Measurements from ENCODE around the gene PRR30.

The PRR30 gene

DNA sequence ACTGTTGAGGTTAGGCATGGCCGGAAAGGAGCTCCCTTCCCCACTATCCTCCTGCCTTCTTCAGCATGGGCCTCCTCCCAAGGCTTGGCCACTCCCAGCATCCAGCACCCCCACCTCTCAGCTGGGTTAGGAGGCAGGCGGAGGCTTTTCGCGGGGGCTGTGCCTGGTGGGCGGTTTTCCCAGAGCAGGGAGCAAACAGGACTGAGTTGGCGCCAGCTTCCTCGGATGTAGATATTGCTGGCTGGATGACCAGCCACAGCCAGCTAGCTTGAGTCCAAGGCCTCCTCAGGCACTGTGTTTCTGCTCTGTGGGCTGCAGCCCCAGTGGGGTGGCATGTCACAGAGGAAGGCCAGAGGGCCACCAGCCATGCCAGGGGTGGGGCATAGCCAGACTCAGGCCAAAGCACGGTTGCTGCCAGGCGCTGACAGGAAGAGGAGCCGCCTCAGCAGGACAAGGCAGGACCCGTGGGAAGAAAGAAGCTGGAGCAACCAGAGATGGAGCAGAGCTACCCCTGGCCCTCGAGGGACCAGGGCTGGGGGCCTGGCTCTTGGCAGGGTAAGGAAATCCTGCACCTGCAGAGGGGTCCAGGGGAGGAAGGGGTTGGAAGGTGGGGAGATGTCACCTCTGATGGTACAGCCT, 9.7 kb upstream of the PRR30 start, which contains the start of gene TCF23:
TSS of gene TCF23 (plus strand) at position 204 of the 639 bp plus-strand sequence. CDS start at position 334, 130 bp downstream.
- H3K4me3 ChIP-seq, result no peak within 1 kb of the TSS
- H3K27me3 ChIP-seq (ENCODE audit: low read depth), result peaks cover 3% of the 10 kb centered on the region
- no peak for DNase-seq (ENCODE audit: low spot score in 2 of 2)
- H3K36me3 ChIP-seq (replicated peaks), result no peaks in the 10 kb centered on the region
- in situ Hi-C loops (cut with MboI; ENCODE audit: low sequenced_read_pairs), result no loop called here
- no peaks in the 10 kb centered on the region for H3K4me1 ChIP-seq
- no peaks in the 10 kb centered on the region for H3K9me3 ChIP-seq

DNA sequence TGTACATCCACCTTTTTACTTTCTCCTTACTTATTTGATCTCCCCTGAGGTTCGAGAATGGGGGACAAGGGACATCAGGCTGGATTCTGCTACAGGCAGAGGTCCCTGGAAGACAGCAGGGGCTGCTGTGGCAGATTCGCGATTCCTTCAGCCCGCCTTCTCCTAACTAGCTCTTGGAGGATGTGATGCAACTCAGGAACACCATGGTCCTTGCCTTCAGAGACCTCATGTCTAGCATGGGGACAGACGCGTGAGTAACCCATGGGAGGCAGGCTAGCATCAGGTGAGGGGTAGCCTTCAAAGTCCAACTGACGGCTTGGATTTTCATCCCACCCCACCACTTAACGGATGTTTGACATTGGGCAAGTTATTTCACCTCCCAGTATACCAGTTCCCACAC, 8.7 kb upstream of the PRR30 start:
- Histone ChIP-seq H3K4me1 (no peaks in the 10 kb centered on the region), H3K36me3 (replicated peaks) (no peaks in the 10 kb centered on the region), H3K9me3 (no peaks in the 10 kb centered on the region; the same call in 1 of the 2 replicates), H3K4me3 (no peak overlapping the region), H3K27me3 (ENCODE audit: low read depth) (peaks cover 13% of the 10 kb centered on the region)
- in situ Hi-C loops (cut with MboI; ENCODE audit: low sequenced_read_pairs), result no loop called here
- no peak for DNase-seq (ENCODE audit: low spot score in 2 of 2)

DNA sequence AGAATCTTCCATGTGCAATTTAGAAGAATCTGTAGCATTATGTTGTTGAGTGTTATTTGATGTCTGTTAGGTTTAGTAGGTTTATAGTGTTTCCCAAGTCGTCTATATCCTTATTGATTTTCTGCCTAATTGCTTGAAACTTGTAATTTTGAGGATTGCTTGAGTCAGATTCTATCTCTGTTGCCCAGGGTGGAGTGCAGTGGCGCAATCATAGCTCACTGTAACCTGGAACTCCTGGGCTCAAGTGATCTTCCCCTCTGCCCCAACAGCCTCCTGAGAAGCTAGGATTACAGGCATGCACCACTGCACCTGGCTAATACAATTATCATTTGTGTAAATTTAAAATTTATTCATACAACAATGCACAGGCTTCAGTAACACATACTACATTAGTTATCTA, 6.5 kb upstream of the PRR30 start:
- in situ Hi-C loops (cut with MboI; ENCODE audit: low sequenced_read_pairs), result no loop called here
- Histone ChIP-seq H3K27me3 (ENCODE audit: low read depth) (peaks cover 15% of the 10 kb centered on the region), H3K4me1 (no peaks in the 10 kb centered on the region), H3K4me3 (no peak overlapping the region), H3K9me3 (no peaks in the 10 kb centered on the region; the same call in 1 of the 2 replicates), H3K36me3 (replicated peaks) (no peaks in the 10 kb centered on the region)
- no peak for DNase-seq (ENCODE audit: low spot score in 2 of 2)

DNA sequence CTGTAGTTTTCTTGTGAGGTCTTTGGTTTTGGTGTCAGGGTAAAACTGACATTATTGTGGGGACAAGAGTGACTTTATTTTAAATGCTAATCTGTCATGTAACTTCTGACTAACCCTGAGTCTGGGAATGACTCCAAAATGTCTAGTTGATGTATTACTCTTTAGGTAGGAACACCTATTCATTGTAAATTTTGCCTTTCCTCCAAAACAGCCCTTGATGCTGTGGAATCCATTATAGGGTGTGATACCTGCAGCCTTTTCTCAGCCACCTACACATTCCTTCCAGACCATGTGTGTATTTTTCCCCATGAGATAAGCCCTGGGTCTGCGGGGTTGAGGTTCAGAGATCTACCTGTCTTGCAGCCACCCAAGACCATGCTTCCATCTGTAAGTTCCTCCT, 4.1 kb upstream of the PRR30 start:
- in situ Hi-C loops (cut with MboI; ENCODE audit: low sequenced_read_pairs), result no loop called here
- H3K36me3 ChIP-seq (replicated peaks), result no peaks in the 10 kb centered on the region
- no peak overlapping the region for H3K4me3 ChIP-seq
- H3K27me3 ChIP-seq (ENCODE audit: low read depth), result peaks cover 15% of the 10 kb centered on the region
- no peak for DNase-seq (ENCODE audit: low spot score in 2 of 2)
- no peaks in the 10 kb centered on the region for H3K4me1 ChIP-seq
- no peaks in the 10 kb centered on the region; the same call in 1 of the 2 replicates for H3K9me3 ChIP-seq

DNA sequence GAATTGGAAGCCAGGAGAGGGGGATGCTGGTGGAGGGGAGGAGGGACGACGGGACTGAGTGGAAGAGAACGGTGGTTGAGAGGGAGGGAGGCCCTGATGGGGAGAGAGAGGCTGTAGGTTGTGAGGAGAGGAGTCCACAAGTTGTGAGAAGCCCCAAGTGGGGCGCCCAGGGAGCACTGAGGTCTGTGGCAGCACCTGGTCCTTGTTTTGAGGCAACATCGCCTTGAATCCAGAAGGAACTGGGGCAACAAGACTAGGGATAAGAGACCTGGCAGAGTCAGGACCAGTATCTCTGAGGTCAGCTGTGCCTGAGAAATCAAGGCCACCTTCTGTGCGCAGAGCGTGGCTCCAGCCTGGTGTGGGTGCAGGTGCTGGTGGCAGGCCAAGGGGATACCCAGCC, 1.1 kb downstream of the PRR30 start:
- no peak for DNase-seq (ENCODE audit: low spot score in 2 of 2)
- in situ Hi-C loops (cut with MboI; ENCODE audit: low sequenced_read_pairs), result no loop called here
- no peak overlapping the region for H3K4me3 ChIP-seq

DNA sequence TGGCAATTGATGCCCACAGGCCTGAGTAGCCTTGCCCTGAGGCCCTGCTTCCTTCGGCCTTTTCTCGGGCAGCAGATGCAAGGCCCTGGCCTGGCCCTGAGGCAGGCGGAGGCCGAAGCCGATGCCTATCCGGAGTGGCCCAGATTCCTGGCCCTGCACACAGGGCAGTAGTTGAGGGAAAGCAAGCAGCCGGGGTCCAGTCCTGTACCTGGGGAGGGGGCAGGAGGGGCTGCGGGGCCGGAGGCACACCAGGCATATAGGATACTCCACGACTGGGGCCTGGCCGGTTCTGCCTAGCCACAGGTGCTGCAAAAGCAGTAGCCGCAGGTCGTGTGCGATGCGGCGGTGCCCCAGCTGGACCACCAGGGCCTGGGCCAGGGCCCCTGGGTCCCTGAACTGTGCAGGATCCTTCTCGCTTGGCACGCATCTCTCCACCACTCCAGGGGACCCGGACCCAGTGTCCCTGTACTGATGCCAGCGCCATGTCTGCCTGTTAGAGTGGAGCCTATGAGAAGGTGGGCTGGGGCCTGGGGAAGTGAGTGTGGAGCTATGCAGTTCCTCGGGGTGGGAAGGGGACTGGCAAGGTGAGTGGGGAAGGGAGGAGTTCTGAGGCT, 1.8 kb downstream of the PRR30 start:
- no peaks in the 10 kb centered on the region for H3K9me3 ChIP-seq
- no peaks in the 10 kb centered on the region for H3K27me3 ChIP-seq (ENCODE audit: low read depth)
- H3K4me3 ChIP-seq, result no peak overlapping the region
- H3K36me3 ChIP-seq (replicated peaks), result peaks cover 10% of the 10 kb centered on the region
- DNase-seq (ENCODE audit: low spot score in 2 of 2), result no peak
- in situ Hi-C loops (cut with MboI; ENCODE audit: low sequenced_read_pairs), result no loop called here
- peaks cover 9% of the 10 kb centered on the region for H3K4me1 ChIP-seq

More for the DNA sequence above, 1.1 kb downstream of the PRR30 start:
- no peaks in the 10 kb centered on the region; the same call in 1 of the 2 replicates for H3K9me3 ChIP-seq
- 0 out of 2 replicates have a peak, but pooled peaks cover 4% of the 10 kb centered on the region for H3K27me3 ChIP-seq (ENCODE audit: low read depth)
- peaks cover 9% of the 10 kb centered on the region for H3K4me1 ChIP-seq
- peaks cover 3% of the 10 kb centered on the region for H3K36me3 ChIP-seq (replicated peaks)

DNA sequence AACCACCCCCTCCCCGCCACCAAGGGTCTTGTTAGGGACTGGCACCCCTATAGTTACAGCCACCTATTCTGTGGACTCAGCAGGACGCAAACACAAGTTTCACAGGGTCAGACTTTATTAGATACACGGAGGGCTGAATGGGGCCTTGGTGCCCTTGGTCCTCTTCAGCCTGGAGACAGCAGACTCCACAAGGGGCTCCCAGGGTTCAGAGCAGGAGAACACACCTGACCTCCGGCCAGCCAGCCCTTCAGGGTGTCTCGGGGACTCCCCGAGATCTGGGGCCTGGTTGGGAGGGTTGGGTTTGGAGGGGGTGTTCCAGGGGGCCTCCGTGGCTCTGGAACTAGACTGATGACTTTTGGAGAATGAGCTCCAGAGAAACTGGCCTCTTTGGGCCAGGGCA, 2.5 kb downstream of the PRR30 start:
- in situ Hi-C loops (cut with MboI; ENCODE audit: low sequenced_read_pairs), result no loop called here
- Histone ChIP-seq H3K36me3 (replicated peaks) (peaks cover 16% of the 10 kb centered on the region), H3K4me1 (peaks cover 9% of the 10 kb centered on the region), H3K4me3 (no peak overlapping the region), H3K9me3 (no peaks in the 10 kb centered on the region), H3K27me3 (ENCODE audit: low read depth) (no peaks in the 10 kb centered on the region)
- DNase-seq (ENCODE audit: low spot score in 2 of 2), result no peak

DNA sequence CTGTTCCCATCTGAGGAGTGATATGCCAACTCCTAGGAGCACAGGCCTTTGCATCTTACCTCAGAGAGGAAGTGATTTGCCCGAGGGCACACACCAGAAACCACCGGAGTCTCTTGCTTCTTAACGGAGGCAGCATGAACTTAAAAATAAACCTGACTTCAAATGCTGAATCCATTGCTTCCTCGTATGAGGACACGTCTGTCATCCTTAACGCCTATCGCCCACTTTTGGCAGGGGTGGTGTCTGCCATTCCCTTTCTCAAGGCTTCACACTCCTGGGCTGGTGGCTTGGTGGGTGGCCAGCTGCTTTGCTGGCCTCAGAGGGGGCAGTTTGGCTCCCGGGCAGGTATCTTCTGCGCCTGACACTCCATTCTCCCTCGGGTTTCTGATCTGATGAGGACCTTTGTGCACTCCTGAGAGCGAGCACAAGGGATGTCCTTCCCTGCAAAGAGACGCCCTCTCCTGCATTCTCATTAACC, 3.7 kb downstream of the PRR30 start:
- in situ Hi-C loops (cut with MboI; ENCODE audit: low sequenced_read_pairs), result no loop called here
- Histone ChIP-seq H3K4me3 (no peak overlapping the region), H3K27me3 (ENCODE audit: low read depth) (no peaks in the 10 kb centered on the region), H3K36me3 (replicated peaks) (peaks cover 27% of the 10 kb centered on the region), H3K4me1 (peaks cover 9% of the 10 kb centered on the region), H3K9me3 (no peaks in the 10 kb centered on the region)
- no peak for DNase-seq (ENCODE audit: low spot score in 2 of 2)

DNA sequence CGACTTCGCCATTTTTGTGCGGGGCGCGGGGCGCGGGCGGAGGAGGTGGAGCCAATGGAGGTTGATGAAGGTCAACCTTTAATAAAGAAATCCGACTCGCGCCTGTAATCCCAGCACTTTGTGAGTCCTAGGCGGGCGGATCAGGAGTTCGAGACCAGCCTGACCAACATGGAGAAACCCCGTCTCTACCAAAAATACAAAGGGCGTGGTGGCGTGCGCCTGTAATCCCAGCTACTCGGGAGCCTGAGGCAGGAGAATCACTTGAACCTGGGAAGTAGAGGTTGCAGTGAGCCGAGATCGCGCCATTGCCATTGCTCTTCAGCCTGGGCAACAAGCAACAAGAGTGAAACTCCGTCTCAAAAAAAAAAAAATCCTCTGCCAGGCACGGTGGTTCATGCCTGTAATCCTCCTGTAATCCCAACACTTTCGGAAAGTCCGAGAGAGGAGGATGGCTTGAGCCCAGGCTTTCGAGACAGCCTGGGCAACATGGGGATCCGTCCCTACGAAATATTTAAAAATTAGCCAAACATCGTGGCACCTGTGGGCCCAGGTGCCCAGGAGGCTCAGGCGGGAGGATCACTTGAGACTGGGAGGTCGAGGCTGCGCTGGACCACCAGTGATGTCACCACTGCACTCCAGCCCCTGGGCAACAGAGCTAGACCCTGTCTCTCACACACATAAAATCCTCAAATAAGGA, 4.3 kb downstream of the PRR30 start:
- peaks cover 9% of the 10 kb centered on the region for H3K4me1 ChIP-seq
- H3K9me3 ChIP-seq, result no peaks in the 10 kb centered on the region
- in situ Hi-C loops (cut with MboI; ENCODE audit: low sequenced_read_pairs), result no loop called here
- H3K4me3 ChIP-seq, result peak overlapping the region; percentile 85
- no peak for DNase-seq (ENCODE audit: low spot score in 2 of 2)
- H3K36me3 ChIP-seq (replicated peaks), result peaks cover 33% of the 10 kb centered on the region
- no peaks in the 10 kb centered on the region for H3K27me3 ChIP-seq (ENCODE audit: low read depth)

DNA sequence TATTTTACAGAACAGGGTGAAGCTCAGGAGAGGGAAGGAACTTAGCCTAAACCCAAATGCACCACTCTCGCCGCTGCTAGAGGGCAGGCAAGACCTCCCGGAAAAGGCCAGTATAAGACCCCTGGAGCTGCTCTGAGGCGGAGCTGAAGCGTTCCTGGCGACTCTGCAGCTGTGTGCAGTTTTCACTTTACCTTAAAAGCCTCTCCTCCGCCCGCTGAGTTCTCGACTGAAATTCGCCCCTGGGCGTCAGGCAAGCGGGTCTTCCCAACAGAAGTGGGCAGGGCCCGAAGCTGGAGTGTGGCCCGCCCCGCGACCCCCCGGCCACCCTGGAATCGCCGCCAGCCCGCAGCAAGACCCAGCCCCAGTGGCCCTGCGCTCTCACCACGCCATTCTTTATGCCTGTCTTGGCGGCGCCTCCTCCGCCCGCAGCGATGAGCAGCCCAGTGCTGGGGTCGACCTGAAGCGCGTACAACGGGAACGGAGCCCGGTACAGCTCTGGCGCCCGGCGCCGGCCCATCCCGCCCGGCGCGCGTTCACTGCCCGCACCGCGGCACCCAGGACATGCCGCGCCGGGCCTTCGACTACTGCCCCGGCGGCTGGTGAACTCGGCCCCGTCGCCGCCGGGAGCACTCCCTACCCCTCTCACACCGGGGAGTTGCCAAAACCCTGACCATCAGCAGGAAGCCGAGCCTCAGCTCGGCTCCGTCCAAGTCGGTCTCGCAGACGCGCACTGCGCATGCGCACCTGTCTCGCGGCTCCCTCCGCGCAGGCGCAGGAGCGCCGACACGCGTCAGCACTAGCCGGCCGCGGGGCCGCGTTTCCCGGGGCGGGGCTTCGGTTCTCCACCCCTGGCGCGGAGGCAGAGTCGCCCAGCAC, 5.1 kb downstream of the PRR30 start, which contains the start of gene PREB:
TSS of gene PREB (minus strand) at position 732 of the 876 bp plus-strand sequence. CDS start at position 517, 215 bp downstream.
- peak; percentile 93 to 99 for DNase-seq (ENCODE audit: low spot score in 2 of 2)
- in situ Hi-C loops (cut with MboI; ENCODE audit: low sequenced_read_pairs), result no loop called here
- peaks cover 9% of the 10 kb centered on the region for H3K4me1 ChIP-seq
- H3K9me3 ChIP-seq, result no peaks in the 10 kb centered on the region
- peak within 1 kb of the TSS; percentile 85 for H3K4me3 ChIP-seq
- peaks cover 35% of the 10 kb centered on the region for H3K36me3 ChIP-seq (replicated peaks)
- H3K27me3 ChIP-seq (ENCODE audit: low read depth), result no peaks in the 10 kb centered on the region

DNA sequence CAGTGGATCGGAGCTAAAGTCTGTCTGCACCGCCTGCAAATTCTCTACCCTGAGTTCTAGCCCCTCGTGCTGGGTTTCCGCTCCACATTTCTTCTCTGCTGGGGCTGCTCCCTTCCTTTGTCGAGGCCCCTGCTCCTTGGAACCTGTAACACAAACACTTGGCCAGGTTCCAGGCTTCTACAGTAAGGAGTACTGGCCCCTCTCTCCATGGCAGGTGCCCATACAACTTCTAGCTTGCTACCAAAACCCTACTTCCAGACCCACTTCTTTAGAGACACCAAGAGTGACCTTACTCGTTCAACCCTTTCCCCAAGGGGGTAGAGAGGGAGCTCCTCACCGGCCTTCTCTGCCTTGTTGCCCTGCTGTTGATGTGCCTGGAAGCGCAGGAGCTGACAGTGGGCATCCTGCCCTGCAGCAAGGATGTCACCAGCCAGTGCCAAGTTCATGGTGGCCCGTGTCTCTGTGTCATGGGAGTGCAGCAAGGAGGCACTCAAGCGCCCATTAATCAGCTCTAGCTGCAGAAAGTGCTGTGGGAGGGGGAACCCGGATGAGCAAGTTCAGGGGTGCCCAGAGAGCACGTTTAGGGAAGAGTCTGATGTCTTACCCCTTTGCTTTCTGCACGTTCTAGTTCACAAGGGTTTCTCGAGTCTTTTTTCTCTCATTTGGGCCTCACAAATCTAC, 5.9 kb downstream of the PRR30 start:
- in situ Hi-C loops (cut with MboI; ENCODE audit: low sequenced_read_pairs), result no loop called here

DNA sequence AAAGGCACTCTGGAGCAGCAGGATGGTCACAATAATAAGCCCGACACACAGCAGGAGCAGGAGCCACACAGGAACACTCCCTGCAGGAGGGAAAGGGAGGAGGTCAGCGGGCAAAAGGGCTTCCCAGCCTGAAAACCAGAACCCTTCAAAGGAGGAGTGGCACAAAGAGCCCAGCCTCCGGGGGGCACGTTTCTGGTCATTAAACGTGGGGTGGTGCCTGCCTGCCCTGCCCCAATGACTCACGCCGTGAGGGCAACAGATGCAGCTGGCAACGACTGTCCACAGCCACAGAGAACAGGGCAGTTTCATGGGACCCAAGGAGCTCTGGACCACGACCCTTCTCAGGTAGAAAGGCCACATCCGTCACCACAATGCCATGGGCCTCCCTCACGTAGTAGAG, 7.8 kb downstream of the PRR30 start:
- DNase-seq (ENCODE audit: low spot score in 2 of 2), result no peak
- Histone ChIP-seq H3K4me3 (no peak overlapping the region), H3K4me1 (peaks cover 9% of the 10 kb centered on the region), H3K27me3 (ENCODE audit: low read depth) (no peaks in the 10 kb centered on the region), H3K36me3 (replicated peaks) (peaks cover 38% of the 10 kb centered on the region), H3K9me3 (no peaks in the 10 kb centered on the region)
- in situ Hi-C loops (cut with MboI; ENCODE audit: low sequenced_read_pairs), result no loop called here

More for the DNA sequence above, 5.9 kb downstream of the PRR30 start:
- Histone ChIP-seq H3K36me3 (replicated peaks) (peaks cover 38% of the 10 kb centered on the region), H3K9me3 (no peaks in the 10 kb centered on the region), H3K4me1 (peaks cover 9% of the 10 kb centered on the region), H3K4me3 (peak overlapping the region; percentile 85), H3K27me3 (ENCODE audit: low read depth) (no peaks in the 10 kb centered on the region)
- no peak for DNase-seq (ENCODE audit: low spot score in 2 of 2)

DNA sequence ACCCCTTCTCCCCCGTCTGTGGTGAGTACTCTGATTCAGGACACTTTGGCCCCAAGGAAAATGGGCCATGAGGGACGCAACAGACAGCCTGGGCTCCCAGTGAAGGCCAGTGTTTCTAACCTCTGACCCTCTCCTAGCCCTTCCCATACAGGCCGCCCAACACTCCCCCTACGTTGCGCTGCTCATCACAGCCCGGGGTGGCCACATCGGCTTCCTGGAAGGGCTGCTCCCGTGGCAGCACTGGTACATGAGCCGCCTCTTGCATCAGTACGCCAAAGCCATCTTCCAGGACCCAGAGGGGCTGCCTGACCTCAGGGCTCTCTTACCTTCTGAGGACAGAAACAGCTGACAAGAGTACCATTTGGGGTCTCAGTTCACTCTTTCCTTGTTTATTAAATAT, 8.8 kb downstream of the PRR30 start:
- no peak for DNase-seq (ENCODE audit: low spot score in 2 of 2)
- Histone ChIP-seq H3K4me1 (peaks cover 9% of the 10 kb centered on the region), H3K4me3 (no peak overlapping the region), H3K36me3 (replicated peaks) (peaks cover 38% of the 10 kb centered on the region), H3K9me3 (no peaks in the 10 kb centered on the region), H3K27me3 (ENCODE audit: low read depth) (no peaks in the 10 kb centered on the region)
- in situ Hi-C loops (cut with MboI; ENCODE audit: low sequenced_read_pairs), result no loop called here

Measured in HAP-1 (cell line).